ENCODE data around the gene MEI1. TPM values are rescaled to one million over a fixed set of nuclear protein-coding genes. Genes with fewer than 3 reads are reported as not detected.

MEI1 gene
- total RNA-seq, 1 donor from 2014 or later, result not detected

DNA sequence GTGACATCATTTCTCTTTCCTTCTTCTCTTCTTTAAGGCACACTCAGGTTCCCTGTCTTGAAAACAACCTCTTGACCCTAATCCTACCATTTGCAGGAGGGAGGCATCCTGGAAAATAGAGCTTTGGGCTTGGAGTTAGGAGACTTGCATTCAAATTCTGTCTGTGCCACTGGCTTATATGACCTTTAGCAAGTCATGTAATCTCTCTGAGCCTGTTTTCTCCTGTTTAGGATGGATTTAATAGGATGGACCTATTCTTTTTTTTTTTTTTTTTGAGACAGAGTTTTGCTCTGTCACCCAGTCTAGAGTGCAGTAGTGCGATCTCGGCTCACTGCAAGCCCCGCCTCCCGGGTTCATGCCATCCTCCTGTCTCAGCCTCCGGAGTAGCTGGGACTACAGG lies 76.0 kb downstream of the MEI1 start:
- TF ChIP-seq, protein P1, sequence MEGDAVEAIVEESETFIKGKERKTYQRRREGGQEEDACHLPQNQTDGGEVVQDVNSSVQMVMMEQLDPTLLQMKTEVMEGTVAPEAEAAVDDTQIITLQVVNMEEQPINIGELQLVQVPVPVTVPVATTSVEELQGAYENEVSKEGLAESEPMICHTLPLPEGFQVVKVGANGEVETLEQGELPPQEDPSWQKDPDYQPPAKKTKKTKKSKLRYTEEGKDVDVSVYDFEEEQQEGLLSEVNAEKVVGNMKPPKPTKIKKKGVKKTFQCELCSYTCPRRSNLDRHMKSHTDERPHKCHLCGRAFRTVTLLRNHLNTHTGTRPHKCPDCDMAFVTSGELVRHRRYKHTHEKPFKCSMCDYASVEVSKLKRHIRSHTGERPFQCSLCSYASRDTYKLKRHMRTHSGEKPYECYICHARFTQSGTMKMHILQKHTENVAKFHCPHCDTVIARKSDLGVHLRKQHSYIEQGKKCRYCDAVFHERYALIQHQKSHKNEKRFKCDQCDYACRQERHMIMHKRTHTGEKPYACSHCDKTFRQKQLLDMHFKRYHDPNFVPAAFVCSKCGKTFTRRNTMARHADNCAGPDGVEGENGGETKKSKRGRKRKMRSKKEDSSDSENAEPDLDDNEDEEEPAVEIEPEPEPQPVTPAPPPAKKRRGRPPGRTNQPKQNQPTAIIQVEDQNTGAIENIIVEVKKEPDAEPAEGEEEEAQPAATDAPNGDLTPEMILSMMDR (IDR thresholded peaks at IDR 0.05), result no peak

DNA sequence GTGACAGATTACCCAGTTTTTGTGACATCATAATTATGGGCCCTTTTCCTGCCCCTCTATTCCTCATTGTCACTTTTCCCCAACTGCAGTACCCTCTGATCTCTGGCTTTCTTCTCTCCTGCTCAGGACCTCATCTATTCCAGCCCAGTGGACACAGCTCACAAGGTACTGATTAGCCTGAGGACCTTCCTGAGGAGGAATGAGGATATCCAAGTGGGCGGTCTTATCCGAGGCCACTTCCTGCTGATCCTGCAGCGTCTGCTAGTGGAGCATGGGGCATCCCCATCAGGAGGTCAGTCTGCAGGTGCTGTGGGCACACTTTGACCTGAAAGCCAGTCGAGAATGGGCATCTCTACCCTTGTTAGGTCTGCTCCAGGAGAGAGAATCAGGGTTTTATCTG lies 76.7 kb downstream of the MEI1 start:
- no peaks in the 10 kb centered on the region for H3K27me3 Mint-ChIP-seq (ENCODE audit: unreplicated experiment)
- H3K36me3 Mint-ChIP-seq (ENCODE audit: unreplicated experiment), result no peaks in the 10 kb centered on the region
- no peak overlapping the region for H3K27ac Mint-ChIP-seq (ENCODE audit: unreplicated experiment)
- no peak overlapping the region for H3K4me3 Mint-ChIP-seq (ENCODE audit: unreplicated experiment)
- H3K9me3 Mint-ChIP-seq (ENCODE audit: unreplicated experiment), result no peaks in the 10 kb centered on the region
- H3K4me1 Mint-ChIP-seq (ENCODE audit: unreplicated experiment), result no peaks in the 10 kb centered on the region
- no peak for DNase-seq (ENCODE audit: extremely low spot score, unreplicated experiment)
- TF ChIP-seq, protein P1 (IDR thresholded peaks at IDR 0.05), result no peak

More for the DNA sequence above, 76.0 kb downstream of the MEI1 start:
- Mint-ChIP-seq H3K36me3 (ENCODE audit: unreplicated experiment) (no peaks in the 10 kb centered on the region), H3K4me3 (ENCODE audit: unreplicated experiment) (no peak overlapping the region), H3K9me3 (ENCODE audit: unreplicated experiment) (no peaks in the 10 kb centered on the region), H3K27me3 (ENCODE audit: unreplicated experiment) (no peaks in the 10 kb centered on the region), H3K27ac (ENCODE audit: unreplicated experiment) (no peak overlapping the region), H3K4me1 (ENCODE audit: unreplicated experiment) (no peaks in the 10 kb centered on the region)
- no peak for DNase-seq (ENCODE audit: extremely low spot score, unreplicated experiment)

DNA sequence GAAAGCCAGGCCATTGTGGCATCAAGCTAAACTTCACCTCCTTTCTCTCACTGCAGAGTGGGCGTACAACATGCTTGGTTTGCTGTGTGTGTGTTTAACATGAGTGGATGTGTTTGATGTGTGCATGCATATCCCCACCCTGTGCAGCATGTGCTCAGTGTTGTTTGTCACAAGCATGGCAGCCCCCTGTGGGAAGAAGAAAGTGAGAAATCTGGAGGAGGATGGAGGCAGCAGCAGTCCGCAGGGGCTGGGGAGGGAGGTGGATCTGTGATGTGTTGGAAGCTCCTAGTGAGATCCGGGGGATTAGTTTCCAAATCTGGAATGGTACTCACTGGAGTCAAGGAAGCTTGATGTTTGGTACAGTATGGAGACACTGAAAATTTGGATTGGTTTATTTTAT lies 77.1 kb downstream of the MEI1 start:
- H3K4me1 Mint-ChIP-seq (ENCODE audit: unreplicated experiment), result no peaks in the 10 kb centered on the region
- H3K9me3 Mint-ChIP-seq (ENCODE audit: unreplicated experiment), result no peaks in the 10 kb centered on the region
- no peak overlapping the region for H3K27ac Mint-ChIP-seq (ENCODE audit: unreplicated experiment)
- H3K27me3 Mint-ChIP-seq (ENCODE audit: unreplicated experiment), result no peaks in the 10 kb centered on the region
- no peak for DNase-seq (ENCODE audit: extremely low spot score, unreplicated experiment)
- H3K36me3 Mint-ChIP-seq (ENCODE audit: unreplicated experiment), result no peaks in the 10 kb centered on the region
- TF ChIP-seq, protein P1 (IDR thresholded peaks at IDR 0.05), result no peak
- no peak overlapping the region for H3K4me3 Mint-ChIP-seq (ENCODE audit: unreplicated experiment)

DNA sequence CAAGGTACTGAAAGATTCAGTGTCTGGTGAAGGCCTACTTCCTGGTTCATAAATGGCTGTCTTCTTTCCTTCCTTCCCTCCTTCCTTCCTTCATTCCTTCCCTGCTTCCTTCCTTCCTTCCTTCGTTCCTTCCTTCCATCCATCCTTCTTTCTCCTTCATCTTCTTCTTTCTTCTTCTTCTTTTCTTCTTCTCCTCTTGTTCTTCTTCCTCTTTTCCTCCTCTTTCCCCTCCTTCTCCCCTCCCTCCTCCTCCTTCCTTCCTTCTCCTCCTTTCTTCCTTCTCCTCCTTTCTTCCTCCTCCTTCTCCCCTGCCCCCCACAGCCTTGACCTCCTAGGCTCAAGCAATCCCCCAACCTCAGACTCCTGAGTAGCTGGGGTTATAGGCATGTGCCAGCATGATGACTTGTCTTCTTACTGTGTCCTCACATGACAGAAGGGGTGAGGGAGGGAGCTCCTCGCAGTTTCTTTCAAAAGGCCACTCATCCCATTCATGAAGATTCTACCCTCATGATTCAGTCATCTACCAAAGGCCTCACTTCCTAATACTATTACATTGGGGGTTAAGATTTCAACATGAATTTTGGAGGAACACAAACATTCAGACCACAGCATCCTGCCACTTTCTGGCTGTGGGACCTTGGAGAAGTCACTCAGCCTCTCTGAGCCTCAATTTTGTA lies 78.6 kb downstream of the MEI1 start:
- TF ChIP-seq, protein P1 (IDR thresholded peaks at IDR 0.05), result no peak
- Mint-ChIP-seq H3K27ac (ENCODE audit: unreplicated experiment) (no peak overlapping the region), H3K4me3 (ENCODE audit: unreplicated experiment) (no peak overlapping the region)

DNA sequence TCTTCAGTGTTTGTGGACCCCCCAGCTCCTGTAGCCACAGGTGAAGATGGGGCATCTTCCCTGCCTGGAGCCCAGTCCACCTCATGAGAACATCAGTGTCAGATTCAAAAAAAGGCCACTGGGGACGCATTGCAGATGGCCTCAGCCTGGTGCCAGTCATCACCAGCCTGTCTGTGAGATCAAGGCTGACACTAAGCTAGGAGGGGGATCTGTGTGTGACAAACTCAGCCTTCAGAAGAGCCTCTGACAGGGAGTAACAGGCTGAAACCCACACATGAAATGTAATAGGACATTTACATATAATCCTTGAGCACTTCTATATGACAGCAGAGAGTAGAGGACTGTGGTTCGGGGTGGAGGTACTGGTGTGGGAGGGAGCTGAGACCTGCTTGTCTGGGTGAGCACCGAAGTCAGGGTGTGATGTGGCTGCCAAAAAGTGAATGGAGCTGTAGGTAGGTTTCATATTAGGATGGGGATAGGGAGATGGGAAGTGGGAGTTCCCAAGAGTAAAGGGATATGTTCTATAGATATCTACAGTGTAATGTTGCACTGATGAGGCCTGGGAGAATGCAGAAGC lies 80.7 kb downstream of the MEI1 start:
- DNase-seq (ENCODE audit: extremely low spot score, unreplicated experiment), result no peak
- TF ChIP-seq, protein P1 (IDR thresholded peaks at IDR 0.05), result no peak
- Mint-ChIP-seq H3K9me3 (ENCODE audit: unreplicated experiment) (no peaks in the 10 kb centered on the region), H3K36me3 (ENCODE audit: unreplicated experiment) (no peaks in the 10 kb centered on the region), H3K27ac (ENCODE audit: unreplicated experiment) (no peak overlapping the region), H3K27me3 (ENCODE audit: unreplicated experiment) (no peaks in the 10 kb centered on the region), H3K4me3 (ENCODE audit: unreplicated experiment) (no peak overlapping the region), H3K4me1 (ENCODE audit: unreplicated experiment) (no peaks in the 10 kb centered on the region)

More for the DNA sequence above, 78.6 kb downstream of the MEI1 start:
- H3K36me3 Mint-ChIP-seq (ENCODE audit: unreplicated experiment), result no peaks in the 10 kb centered on the region
- no peaks in the 10 kb centered on the region for H3K27me3 Mint-ChIP-seq (ENCODE audit: unreplicated experiment)
- no peaks in the 10 kb centered on the region for H3K9me3 Mint-ChIP-seq (ENCODE audit: unreplicated experiment)
- DNase-seq (ENCODE audit: extremely low spot score, unreplicated experiment), result no peak
- H3K4me1 Mint-ChIP-seq (ENCODE audit: unreplicated experiment), result no peaks in the 10 kb centered on the region

Measured in osteocyte (in vitro differentiated cells).